ENCODE measurements around the gene MAD1L1. TPM values are rescaled to one million over a fixed set of nuclear protein-coding genes. Genes with fewer than 3 reads are reported as not detected.

Gene MAD1L1
- total RNA-seq, 4 donors from 2014 or later, result 21.0 to 49.7 (median 29.8) TPM

DNA sequence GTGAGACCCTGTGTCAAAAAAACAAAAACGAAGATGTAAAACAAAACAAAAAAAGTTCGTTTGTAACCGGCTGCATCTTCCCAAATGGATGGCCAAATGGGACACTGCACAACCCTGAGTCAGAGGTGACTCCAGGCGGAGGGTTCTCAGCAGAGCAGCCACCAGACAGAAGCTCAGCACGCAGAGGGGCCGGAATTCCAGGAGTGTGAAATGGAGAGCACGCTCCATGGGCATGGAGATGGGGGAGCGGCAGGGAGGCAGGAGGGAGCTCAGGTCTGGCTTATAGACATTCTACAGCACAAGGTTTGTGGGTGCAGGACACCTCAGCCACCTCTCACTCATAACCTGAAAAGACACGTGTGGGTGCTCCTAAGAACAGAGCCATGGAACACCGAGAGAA is 227.0 kb downstream of the MAD1L1 start:
- TF ChIP-seq, protein P1, sequence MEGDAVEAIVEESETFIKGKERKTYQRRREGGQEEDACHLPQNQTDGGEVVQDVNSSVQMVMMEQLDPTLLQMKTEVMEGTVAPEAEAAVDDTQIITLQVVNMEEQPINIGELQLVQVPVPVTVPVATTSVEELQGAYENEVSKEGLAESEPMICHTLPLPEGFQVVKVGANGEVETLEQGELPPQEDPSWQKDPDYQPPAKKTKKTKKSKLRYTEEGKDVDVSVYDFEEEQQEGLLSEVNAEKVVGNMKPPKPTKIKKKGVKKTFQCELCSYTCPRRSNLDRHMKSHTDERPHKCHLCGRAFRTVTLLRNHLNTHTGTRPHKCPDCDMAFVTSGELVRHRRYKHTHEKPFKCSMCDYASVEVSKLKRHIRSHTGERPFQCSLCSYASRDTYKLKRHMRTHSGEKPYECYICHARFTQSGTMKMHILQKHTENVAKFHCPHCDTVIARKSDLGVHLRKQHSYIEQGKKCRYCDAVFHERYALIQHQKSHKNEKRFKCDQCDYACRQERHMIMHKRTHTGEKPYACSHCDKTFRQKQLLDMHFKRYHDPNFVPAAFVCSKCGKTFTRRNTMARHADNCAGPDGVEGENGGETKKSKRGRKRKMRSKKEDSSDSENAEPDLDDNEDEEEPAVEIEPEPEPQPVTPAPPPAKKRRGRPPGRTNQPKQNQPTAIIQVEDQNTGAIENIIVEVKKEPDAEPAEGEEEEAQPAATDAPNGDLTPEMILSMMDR (IDR thresholded peaks at IDR 0.05; ENCODE audit: low read depth), result no peak

DNA sequence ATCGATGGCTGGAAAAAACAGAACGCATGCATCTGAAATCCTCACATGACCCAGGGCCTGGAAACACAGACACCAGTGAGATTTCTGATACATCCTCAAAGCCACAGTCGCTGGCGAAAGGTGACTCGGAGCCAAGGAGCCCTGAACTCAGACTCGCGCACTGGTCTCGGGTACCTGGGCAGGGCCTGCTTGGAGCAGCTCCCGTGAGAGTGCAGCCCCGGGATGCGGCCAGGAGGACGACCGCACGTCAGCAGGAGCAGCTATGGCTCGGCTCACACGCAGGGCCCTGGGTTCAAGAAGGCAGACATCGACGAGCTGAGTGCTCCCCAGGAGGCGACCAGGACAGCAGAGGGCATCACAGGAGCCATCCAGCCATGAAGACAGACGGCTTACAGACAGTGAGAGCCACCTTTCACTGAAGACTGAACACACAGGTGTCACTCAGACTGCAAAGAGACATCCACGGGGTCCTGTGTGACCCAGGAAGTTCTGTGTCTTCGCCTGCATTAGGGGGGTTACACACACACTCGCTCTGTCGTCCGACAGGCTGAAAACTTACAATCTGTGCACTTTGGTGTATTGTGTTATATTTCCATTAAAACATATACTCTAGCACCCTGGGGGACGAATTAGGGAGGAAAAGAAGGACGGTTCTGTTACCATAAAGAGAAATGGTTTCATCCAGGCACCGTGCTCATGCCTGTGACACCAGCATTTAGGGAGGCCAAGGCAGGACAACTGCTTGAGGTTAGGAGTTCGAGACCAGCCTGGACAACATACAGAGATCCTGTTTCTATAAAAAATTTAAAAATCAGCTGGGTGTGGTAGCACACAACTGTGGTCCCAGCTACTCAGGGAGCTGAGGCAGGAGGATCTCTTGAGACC is 227.7 kb downstream of the MAD1L1 start:
- TF ChIP-seq, protein P1 (IDR thresholded peaks at IDR 0.05; ENCODE audit: low read depth), result no peak

DNA sequence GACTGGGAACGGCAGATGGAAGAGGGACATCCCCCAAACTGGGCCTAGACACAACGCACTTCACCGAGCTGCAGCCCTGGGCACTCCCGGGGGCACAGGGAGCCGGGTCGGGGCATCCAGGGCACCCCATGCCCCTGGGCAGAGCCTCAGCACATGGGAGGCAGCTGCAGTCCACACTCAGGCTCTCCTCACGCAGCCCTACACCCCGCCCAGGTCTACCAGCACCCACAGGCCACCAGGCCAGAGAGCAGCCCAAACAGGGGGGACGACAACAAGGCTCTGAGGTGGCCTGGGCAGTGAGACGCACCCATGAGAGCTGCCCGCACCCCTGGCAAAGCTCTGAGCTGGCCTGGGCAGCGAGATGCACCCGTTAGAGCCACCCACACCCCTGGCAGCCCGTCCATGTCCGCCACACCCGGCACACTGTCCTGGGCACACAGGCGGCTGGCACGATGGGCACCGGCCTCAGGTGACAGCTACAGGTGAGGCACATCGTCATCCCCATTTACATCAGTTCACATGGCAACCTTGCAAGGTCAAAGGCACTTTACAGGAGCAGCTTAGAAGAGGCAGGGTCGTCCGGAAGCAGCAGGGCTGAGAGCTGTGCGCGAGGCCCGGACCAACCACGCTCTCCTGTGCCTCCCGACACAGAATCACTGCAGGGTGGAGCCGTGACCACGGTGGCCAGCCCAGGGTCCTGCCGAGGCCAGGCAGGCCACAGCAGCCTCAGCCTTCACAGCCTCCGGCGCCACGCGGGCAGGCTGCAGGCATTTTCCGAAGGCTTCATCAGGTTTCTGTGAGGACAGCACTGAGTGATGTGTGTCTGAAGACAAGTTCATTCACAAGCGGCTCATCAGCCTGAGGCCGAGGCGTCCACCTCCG is 228.6 kb downstream of the MAD1L1 start:
- TF ChIP-seq, protein P1 (IDR thresholded peaks at IDR 0.05; ENCODE audit: low read depth), result no peak

DNA sequence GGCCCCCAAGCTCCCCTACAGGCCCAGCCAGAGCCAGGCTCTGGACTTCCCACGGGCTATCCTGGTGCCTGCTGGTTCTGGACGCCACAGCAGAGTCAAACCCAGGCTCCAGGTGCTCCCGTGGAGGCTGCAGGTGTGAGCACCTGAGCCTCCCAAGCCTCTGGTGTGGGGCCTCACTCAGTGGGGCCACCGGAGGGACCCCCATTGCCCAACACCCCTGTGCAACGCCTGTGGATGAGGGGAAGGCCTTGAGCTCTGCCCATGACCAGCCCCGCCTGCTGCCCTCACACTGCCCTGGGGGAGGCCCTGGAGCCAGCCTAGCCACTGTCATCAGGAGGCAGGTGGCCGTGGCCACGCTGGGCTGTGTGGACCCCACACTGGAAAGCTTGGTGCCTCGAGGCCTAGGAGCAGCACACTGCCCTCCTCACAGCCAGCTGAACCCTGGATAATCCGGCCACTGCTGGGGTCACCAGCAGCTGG is 229.3 kb downstream of the MAD1L1 start:
- TF ChIP-seq, protein P1 (IDR thresholded peaks at IDR 0.05; ENCODE audit: low read depth), result no peak

DNA sequence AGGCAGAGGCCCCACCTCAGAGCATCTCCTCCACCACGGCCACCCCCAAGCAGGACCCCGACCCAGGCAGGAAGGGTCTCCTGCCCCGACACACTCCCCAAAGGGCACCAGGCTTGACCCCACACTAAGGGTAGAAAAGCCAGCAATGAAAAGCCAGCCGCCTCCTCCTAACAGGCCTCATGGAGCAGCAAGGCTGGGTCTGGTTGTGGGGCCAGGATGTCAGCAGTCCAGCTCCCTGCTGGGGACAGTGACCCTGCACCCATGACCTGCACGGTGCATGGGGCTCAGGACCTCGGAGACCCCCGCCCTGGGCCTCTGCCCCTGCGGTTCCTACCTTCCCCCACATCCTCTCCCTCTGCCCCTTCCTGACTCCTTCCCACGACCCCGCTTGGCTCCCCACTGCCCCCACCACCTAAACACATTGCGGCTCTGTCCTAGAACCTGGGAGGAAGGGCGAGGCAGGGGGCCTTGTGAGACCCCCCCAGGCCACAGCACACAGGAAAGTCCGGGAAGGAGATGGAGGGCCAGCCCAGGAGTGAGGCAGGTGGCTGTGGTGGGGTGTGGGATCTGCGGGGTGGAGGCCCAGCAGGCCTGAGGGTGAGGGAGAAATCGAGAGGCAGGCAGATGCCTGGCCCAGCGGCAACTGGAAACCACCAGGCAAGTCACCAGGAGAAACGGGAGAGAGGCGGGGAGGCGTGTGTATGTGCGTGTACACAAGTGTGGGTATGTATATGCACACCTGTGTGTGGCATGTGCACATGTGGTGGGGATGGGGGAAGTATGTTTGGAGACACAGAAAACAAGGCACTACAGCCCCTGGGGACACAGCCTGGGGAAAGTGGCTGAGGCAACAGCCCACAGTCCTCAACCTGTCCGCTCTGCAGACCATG is 229.9 kb downstream of the MAD1L1 start:
- TF ChIP-seq, protein P1 (IDR thresholded peaks at IDR 0.05; ENCODE audit: low read depth), result no peak

DNA sequence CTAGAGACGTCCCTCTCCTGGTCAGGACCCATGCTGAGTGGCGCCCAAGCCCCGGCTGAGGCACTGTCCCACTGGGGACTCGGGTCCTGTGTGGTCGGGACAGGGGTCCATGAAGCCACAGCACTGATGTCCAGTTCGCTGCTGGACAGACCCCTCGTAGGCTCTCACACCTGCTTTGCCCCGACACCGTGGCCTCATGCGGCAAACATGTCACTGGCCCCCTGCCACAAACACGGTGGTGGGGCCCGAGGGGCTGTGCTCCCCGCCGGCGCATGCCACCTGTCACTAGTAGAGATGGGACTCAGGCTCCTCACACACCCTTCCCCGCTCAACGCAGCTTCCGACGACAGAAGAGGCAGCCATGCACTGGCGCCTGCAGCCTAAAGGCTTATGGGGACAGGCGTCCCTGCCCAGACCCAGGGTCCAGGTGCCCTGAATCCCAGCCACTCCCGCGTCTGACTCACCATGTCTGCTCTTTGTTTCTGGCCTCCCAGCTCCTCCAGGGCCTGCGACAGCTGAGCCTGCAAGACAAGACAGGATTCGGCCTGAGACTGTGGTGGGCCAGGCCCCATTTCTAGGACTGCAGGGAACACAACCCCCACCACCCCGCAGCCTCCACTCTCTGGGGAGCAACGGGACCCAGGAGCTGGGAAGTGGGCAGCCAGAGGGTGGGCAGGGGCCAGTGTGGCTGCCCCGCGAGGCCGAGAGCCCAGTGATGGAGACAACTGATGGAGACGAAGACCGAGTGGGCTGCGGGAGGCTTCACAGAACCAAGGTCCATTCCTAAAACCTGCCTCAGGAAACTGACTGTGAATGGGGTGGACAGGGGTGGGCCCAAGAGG is 230.9 kb downstream of the MAD1L1 start:
- TF ChIP-seq, protein P1 (IDR thresholded peaks at IDR 0.05; ENCODE audit: low read depth), result no peak
